T-helper 2 cell treated with Interferon-gamma antibody and Interleukin-4, amounts not matched to agents 5 μg/mL and 100 μg/mL, for 36 hours (primary cell): Measurements from ENCODE around the gene AMZ2.
"Not testable (repeated sequence)": the region's sequence is repeated elsewhere in the genome, so short reads cannot be mapped to it uniquely, and the experiment has no call there.

ENCODE experiments used
- DNase-seq: peaks from one replicate; pipeline ENCODE4 v3.0.0; 2021; ENCODE audit warnings: low spot score
- H3K27ac Mint-ChIP-seq: one replicate; pipeline ENCODE4 v1.8.0; 2021; ENCODE audit warnings: mild to moderate bottlenecking, mixed read lengths
- H3K27me3 Mint-ChIP-seq: one replicate; pipeline ENCODE4 v1.8.0; 2021; ENCODE audit warnings: low read depth, mixed read lengths
- H3K36me3 Mint-ChIP-seq: one replicate; pipeline ENCODE4 v1.8.0; 2021; ENCODE audit warnings: low read depth, mixed read lengths
- H3K4me1 Mint-ChIP-seq: one replicate; pipeline ENCODE4 v1.8.0; 2021; ENCODE audit warnings: low read depth, mixed read lengths
- H3K4me3 Mint-ChIP-seq: one replicate; pipeline ENCODE4 v1.8.0; 2022; ENCODE audit warnings: mild to moderate bottlenecking, moderate library complexity, mixed read lengths
- H3K9me3 Mint-ChIP-seq: one replicate; pipeline ENCODE4 v1.8.0; 2021; ENCODE audit warnings: mixed read lengths

The AMZ2 gene

GRCh38 chr17:68281965-68282364 is 34.1 kb downstream of the AMZ2 start:
- not testable (repeated sequence) for H3K27me3 Mint-ChIP-seq, H3K4me3 Mint-ChIP-seq, H3K27ac Mint-ChIP-seq, H3K4me1 Mint-ChIP-seq, DNase-seq
- peaks cover 35% of the 10 kb centered on the region for H3K36me3 Mint-ChIP-seq
- H3K9me3 Mint-ChIP-seq, result peaks cover 26% of the 10 kb centered on the region

GRCh38 chr17:68288375-68288774 is 40.5 kb downstream of the AMZ2 start:
- no peak for DNase-seq
- no peaks in the 10 kb centered on the region for H3K27me3 Mint-ChIP-seq
- H3K4me1 Mint-ChIP-seq, result peaks cover 37% of the 10 kb centered on the region
- H3K27ac Mint-ChIP-seq, result peak overlapping the region; percentile 49
- H3K9me3 Mint-ChIP-seq, result no peaks in the 10 kb centered on the region
- H3K36me3 Mint-ChIP-seq, result peaks cover 8% of the 10 kb centered on the region
- H3K4me3 Mint-ChIP-seq, result peak overlapping the region; percentile 99

GRCh38 chr17:68288804-68289203 is 41.0 kb downstream of the AMZ2 start:
- H3K9me3 Mint-ChIP-seq, result no peaks in the 10 kb centered on the region
- H3K36me3 Mint-ChIP-seq, result peaks cover 8% of the 10 kb centered on the region
- peak overlapping the region; percentile 49 for H3K27ac Mint-ChIP-seq
- H3K4me1 Mint-ChIP-seq, result peaks cover 40% of the 10 kb centered on the region
- no peak for DNase-seq
- peak overlapping the region; percentile 99 for H3K4me3 Mint-ChIP-seq
- no peaks in the 10 kb centered on the region for H3K27me3 Mint-ChIP-seq

- Mint-ChIP-seq H3K36me3 (peaks cover 8% of the 10 kb centered on the region), H3K27me3 (no peaks in the 10 kb centered on the region), H3K4me1 (peaks cover 45% of the 10 kb centered on the region), H3K27ac (peak overlapping the region; percentile 99), H3K9me3 (no peaks in the 10 kb centered on the region), H3K4me3 (peak overlapping the region; percentile 99)
- no peak for DNase-seq
Measured at GRCh38 chr17:68289473-68289872, 41.6 kb downstream of the AMZ2 start.

GRCh38 chr17:68289936-68290267 is 42.1 kb downstream of the AMZ2 start:
- H3K27me3 Mint-ChIP-seq, result peaks cover 1% of the 10 kb centered on the region
- H3K36me3 Mint-ChIP-seq, result peaks cover 9% of the 10 kb centered on the region
- peaks cover 49% of the 10 kb centered on the region for H3K4me1 Mint-ChIP-seq
- DNase-seq, result no peak
- no peaks in the 10 kb centered on the region for H3K9me3 Mint-ChIP-seq
- peak overlapping the region; percentile 99 for H3K4me3 Mint-ChIP-seq
- peak overlapping the region; percentile 99 for H3K27ac Mint-ChIP-seq

GRCh38 chr17:68290268-68290954 is 42.6 kb downstream of the AMZ2 start:
- Mint-ChIP-seq H3K4me1 (peaks cover 50% of the 10 kb centered on the region), H3K4me3 (peak overlapping the region; percentile 99), H3K27ac (peak overlapping the region; percentile 99), H3K36me3 (peaks cover 10% of the 10 kb centered on the region), H3K27me3 (peaks cover 3% of the 10 kb centered on the region), H3K9me3 (no peaks in the 10 kb centered on the region)
- peak; percentile 50 for DNase-seq

- H3K4me1 Mint-ChIP-seq, result peaks cover 54% of the 10 kb centered on the region
- peak; percentile 79 for DNase-seq
- peaks cover 10% of the 10 kb centered on the region for H3K36me3 Mint-ChIP-seq
- peaks cover 3% of the 10 kb centered on the region for H3K27me3 Mint-ChIP-seq
- H3K27ac Mint-ChIP-seq, result peak within 1 kb of the TSS; percentile 99
- H3K9me3 Mint-ChIP-seq, result no peaks in the 10 kb centered on the region
- H3K4me3 Mint-ChIP-seq, result peak within 1 kb of the TSS; percentile 99
Measured at GRCh38 chr17:68290955-68291835, 43.4 kb downstream of the AMZ2 start, which contains the start of the genes ARSG and SLC16A6. Gene ARSG, plus strand, starts transcription at chr17:68291495. Its CDS starts 15,999 bp downstream, at chr17:68307494. Gene SLC16A6, minus strand, starts transcription at chr17:68291127. Its CDS starts 12,807 bp downstream, at chr17:68278320.

GRCh38 chr17:68291836-68292688 is 44.2 kb downstream of the AMZ2 start:
- Mint-ChIP-seq H3K4me3 (peak overlapping the region; percentile 88), H3K4me1 (peaks cover 62% of the 10 kb centered on the region), H3K36me3 (peaks cover 10% of the 10 kb centered on the region), H3K9me3 (no peaks in the 10 kb centered on the region), H3K27ac (peak overlapping the region; percentile 89), H3K27me3 (peaks cover 3% of the 10 kb centered on the region)
- peak; percentile 87 for DNase-seq

- H3K9me3 Mint-ChIP-seq, result no peaks in the 10 kb centered on the region
- H3K27ac Mint-ChIP-seq, result peak overlapping the region; percentile 89
- peak overlapping the region; percentile 88 for H3K4me3 Mint-ChIP-seq
- peaks cover 10% of the 10 kb centered on the region for H3K36me3 Mint-ChIP-seq
- H3K4me1 Mint-ChIP-seq, result peaks cover 66% of the 10 kb centered on the region
- peaks cover 3% of the 10 kb centered on the region for H3K27me3 Mint-ChIP-seq
- no peak for DNase-seq
Measured at GRCh38 chr17:68292689-68293040, 44.8 kb downstream of the AMZ2 start.

- peaks cover 65% of the 10 kb centered on the region for H3K4me1 Mint-ChIP-seq
- peaks cover 3% of the 10 kb centered on the region for H3K27me3 Mint-ChIP-seq
- no peak overlapping the region for H3K4me3 Mint-ChIP-seq
- peaks cover 7% of the 10 kb centered on the region for H3K36me3 Mint-ChIP-seq
- DNase-seq, result no peak
- H3K27ac Mint-ChIP-seq, result no peak overlapping the region
- H3K9me3 Mint-ChIP-seq, result no peaks in the 10 kb centered on the region
Measured at GRCh38 chr17:68293490-68294195, 45.8 kb downstream of the AMZ2 start.

- Mint-ChIP-seq H3K4me3 (no peak overlapping the region), H3K27me3 (peaks cover 3% of the 10 kb centered on the region), H3K4me1 (peaks cover 63% of the 10 kb centered on the region), H3K27ac (no peak overlapping the region), H3K9me3 (no peaks in the 10 kb centered on the region), H3K36me3 (peaks cover 5% of the 10 kb centered on the region)
- no peak for DNase-seq
Measured at GRCh38 chr17:68294196-68294555, 46.3 kb downstream of the AMZ2 start.

- Mint-ChIP-seq H3K27ac (peak overlapping the region; percentile 72), H3K4me1 (peaks cover 64% of the 10 kb centered on the region), H3K27me3 (peaks cover 3% of the 10 kb centered on the region), H3K36me3 (peaks cover 8% of the 10 kb centered on the region), H3K4me3 (peak overlapping the region; percentile 32), H3K9me3 (no peaks in the 10 kb centered on the region)
- DNase-seq, result no peak
Measured at GRCh38 chr17:68294617-68295016, 46.8 kb downstream of the AMZ2 start.

GRCh38 chr17:68295086-68295485 is 47.2 kb downstream of the AMZ2 start:
- Mint-ChIP-seq H3K27ac (peak overlapping the region; percentile 72), H3K4me3 (peak overlapping the region; percentile 32), H3K27me3 (peaks cover 3% of the 10 kb centered on the region), H3K4me1 (peaks cover 59% of the 10 kb centered on the region), H3K36me3 (peaks cover 8% of the 10 kb centered on the region), H3K9me3 (no peaks in the 10 kb centered on the region)
- no peak for DNase-seq
